ENCODE results near the gene AGMO. TPM values are rescaled to one million over a fixed set of nuclear protein-coding genes. Genes with fewer than 3 reads are reported as not detected.

AGMO gene
- total RNA-seq, 1 donor from 2014 or later: under 0.01 TPM

- DNase-seq (ENCODE audit: low spot score in 2 of 2): no peak
- no peak for FAIRE-seq
These were observed 158.1 kb downstream of the AGMO start for GRCh38 chr7:15403751-15404150.

DNA sequence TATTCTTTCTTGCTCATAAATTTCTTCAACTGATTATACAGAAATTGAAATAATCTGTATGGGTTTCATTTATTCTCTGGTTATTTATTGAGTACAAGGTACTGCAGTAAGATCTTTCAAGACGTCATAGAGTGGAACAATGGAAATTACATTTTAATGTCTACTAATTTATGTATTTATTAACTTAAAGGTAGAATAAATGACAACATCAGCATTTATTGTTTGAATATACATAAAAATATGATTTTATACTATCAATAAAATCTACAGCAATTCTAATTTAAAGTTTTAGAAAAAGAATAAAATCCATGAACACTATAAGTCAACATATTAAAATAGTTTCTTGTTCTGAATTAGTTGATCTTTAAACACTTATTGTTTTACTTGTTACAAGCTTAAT lies 158.5 kb downstream of the AGMO start:
- DNase-seq (ENCODE audit: low spot score in 2 of 2): no peak
- peak; percentile 68 for FAIRE-seq

DNA sequence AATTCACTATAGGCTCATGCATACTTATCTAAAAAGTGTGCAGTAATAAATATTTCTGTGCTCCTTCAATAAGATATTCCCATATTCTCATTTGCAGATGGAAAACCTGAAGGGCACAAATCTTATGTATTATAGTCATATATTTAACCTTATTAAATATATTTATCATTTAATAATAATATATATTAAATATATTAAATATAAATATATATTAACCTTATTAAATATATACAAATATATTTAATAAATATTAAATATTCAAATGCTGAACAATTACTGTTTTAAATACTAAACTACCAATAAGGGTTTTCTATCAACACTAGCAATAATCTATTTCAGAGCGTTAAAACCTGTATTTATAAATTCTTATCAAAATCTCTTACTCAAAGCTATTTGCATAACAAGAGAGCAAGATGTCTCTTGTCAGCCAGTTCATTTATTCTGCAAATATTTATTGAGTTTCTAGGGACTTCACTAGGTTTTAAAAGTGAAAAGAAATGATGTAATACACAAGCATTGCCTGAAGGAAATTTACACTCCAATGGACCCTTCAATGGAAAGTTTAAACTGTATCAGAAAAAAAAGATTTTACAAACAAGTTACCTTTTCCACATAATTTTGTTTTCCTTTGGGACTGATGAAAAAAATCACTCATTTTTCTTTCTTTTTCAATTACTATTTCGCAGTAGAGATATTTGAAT lies 159.2 kb downstream of the AGMO start:
- DNase-seq (ENCODE audit: low spot score in 2 of 2): no peak
- peak; percentile 17 for FAIRE-seq

DNA sequence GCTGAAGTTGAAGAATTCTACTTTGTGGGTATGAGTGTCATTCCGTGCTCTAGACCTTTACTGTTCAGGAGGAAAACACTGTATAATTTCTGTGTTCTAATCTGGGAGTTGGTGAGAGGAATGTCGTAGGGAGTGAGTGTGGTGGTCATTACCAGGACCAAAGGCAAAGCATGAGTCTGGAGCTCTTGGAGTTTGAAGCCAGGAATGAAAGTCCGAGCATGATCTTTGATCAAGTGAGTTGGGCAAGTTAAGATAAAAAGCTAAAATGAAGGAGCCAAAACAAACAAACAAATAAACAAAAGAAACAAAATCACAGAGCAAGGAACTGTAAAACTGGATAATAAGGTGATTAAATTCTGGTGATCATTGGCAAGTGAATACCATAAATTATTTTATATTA lies 161.4 kb downstream of the AGMO start:
- DNase-seq (ENCODE audit: low spot score in 2 of 2) (no peak), FAIRE-seq (no peak)

DNA sequence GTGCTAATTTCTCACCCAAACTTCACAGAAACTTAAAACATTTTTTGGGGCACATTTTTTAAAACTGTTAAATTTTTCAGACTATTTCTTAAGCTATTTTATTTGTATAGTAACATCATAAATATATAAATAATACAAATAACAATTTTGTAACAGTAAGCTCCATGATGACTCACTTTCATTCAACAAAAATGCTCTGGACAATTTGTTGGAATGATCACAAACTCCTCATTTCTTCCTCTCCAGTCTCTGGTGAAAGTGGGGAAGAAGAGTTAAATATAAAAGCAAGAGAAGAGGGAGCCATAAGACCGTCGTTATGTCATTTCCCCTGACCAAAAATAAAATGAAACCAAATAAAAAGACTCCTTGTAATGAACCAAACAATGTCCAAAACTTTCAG lies 162.4 kb downstream of the AGMO start:
- DNase-seq (ENCODE audit: low spot score in 2 of 2) (no peak), FAIRE-seq (no peak)

- DNase-seq (ENCODE audit: low spot score in 2 of 2): no peak
- FAIRE-seq: no peak
These were observed 163.7 kb downstream of the AGMO start for GRCh38 chr7:15397922-15398760.

GRCh38 chr7:15397159-15397550 lies 164.7 kb downstream of the AGMO start:
- FAIRE-seq: no peak

DNA sequence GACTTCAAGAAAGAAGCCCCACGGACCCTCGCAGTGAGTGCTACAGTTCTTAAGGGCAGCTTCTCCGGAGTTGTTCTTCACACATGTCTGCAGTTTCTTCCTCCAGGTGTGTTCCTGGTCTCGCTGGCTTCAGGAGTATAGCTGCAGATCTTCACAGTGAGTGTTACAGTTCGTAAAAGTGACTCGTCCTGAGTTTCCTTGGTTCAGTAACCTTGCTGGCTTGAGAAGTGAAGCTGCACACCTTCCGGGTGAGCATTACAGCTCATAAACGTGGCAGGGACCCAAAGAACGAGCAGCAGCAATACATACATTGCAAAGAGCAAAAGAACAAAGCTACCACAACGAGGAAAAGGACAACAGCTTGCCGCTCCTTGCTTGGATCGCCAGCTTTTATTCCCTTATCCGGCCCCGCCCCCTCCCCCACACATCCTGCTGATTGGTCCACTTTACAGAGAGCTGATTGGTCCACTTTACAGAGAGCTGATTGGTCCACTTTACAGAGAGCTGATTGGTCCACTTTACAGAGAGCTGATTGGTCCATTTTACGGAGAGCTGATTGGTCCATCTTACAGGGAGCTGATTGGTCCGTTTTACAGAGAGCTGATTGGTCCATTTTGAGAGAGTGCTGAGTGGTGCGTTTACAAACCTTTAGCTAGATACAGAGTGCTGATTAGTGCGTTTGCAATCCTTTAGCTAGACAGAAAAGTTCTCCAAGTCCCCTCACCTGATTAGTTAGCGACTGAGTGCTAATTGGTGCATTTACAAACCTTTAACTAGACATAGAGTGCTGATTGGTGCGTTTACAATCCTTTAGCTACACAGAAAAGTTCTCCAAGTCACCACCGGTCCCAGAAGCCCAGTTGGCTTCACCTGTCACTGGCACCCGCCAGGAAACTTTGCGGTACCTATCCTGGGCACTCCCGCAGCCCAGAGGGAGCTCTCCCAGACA lies 165.3 kb downstream of the AGMO start:
- no peak for FAIRE-seq
- no peak for DNase-seq (ENCODE audit: low spot score in 2 of 2)

More at GRCh38 chr7:15397159-15397550, 164.7 kb downstream of the AGMO start:
- no peak for DNase-seq (ENCODE audit: low spot score in 2 of 2)

DNA sequence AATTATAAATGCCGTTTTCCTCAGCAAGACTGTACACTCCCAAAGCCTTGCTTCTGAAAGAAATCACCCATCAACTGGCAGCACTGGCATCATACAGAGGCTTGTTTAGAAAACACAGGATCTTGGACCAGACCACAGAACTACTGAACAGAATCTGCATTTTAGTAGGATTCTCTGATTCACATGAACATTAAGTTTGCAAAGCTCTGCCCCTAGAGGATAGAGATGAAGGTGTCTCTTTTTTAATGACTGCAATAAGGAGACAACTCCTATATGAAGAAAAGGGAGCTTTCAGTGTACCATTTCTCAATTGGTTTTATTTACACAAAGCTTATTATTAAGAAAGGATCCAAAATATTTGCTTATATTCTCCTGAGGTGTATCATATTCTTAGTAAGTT lies 172.7 kb downstream of the AGMO start:
- DNase-seq (ENCODE audit: low spot score in 2 of 2) (no peak), FAIRE-seq (no peak)

- FAIRE-seq (no peak), DNase-seq (ENCODE audit: low spot score in 2 of 2) (no peak)
These were observed 183.2 kb downstream of the AGMO start for GRCh38 chr7:15378494-15379145.

GRCh38 chr7:15376600-15376999 lies 185.2 kb downstream of the AGMO start:
- DNase-seq (ENCODE audit: low spot score in 2 of 2) (no peak), FAIRE-seq (no peak)

DNA sequence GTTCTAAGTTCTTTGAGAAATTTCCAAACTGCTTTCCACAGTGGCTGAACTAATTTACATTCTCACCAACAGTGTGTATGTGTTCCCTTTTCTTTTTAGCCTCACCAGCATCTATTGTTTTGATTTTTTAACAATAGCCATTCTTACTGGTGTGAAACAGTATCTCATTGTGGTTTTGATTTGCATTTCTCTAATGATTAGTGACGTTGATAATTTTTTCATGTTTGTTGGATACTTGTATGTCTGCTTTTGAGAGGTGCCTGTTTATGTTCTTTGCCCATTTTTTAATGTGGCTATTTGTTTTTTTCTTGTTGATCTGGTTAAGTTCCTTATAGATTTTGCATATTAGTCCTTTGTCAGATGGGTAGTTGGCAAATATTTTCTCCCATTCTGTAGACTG lies 191.4 kb downstream of the AGMO start:
- DNase-seq (ENCODE audit: low spot score in 2 of 2) (no peak), FAIRE-seq (peak; percentile 96)

DNA sequence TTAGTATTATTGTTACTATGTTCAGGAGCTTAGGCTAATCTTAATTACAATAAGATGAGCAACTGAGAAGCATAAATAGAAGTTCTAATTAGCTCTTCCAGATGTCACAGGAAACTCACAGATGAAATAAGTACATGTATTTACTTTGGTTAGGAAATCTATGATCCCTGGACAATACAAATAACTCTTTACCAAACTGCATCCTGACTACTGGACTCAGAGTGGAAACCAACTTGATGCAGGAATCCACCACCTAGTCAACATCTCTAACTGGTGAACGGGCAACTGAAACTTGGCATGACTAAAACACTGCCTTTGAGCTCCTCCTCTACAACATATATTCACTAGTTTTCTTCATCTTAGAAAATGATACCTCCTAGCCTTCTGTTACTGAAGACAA lies 193.2 kb downstream of the AGMO start:
- no peak for FAIRE-seq
- DNase-seq (ENCODE audit: low spot score in 2 of 2): no peak

- DNase-seq (ENCODE audit: low spot score in 2 of 2) (no peak), FAIRE-seq (no peak)
These were observed 193.9 kb downstream of the AGMO start for GRCh38 chr7:15367897-15368296.

DNA sequence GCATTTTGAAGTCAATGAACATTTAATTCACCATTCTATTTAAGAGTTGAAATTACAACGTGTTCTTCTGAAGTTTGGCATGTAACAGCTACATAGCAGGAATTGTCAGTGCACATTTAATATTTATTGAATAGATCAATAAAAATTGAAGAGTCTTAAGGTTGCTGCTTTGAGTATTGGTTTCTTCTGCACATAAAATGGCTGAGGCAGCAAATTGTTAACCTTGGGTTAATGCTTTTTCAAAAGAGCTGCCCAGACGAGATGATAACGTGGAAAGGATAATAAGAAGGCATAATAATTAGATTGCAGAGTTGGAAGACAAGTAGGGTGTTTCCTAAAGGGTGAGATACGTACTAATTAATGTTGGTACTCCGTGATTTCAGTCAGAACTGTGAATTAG lies 203.7 kb downstream of the AGMO start:
- no peak for DNase-seq (ENCODE audit: low spot score in 2 of 2)
- no peak for FAIRE-seq

- no peak for FAIRE-seq
- no peak for DNase-seq (ENCODE audit: low spot score in 2 of 2)
These were observed 209.2 kb downstream of the AGMO start for GRCh38 chr7:15352421-15353206.

DNA sequence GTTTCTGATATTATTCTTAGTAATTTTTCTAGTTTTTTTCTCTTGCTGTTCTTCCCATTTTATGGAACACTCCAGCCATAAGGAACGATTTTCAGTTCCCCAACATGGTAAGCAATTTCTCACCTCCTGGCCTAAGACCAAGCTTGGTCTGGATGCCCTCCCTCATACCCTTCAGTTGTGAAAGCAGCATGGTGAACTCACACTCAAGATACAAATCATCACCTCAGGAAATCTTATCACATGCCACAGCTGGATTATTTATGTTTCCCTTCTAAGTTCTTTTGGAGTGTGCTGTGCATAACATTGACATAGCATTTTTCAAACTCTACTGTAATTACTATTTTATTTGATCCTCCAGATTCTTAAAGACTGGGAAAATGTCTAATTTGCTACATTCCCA lies 216.6 kb downstream of the AGMO start:
- FAIRE-seq: no peak
- no peak for DNase-seq (ENCODE audit: low spot score in 2 of 2)

DNA sequence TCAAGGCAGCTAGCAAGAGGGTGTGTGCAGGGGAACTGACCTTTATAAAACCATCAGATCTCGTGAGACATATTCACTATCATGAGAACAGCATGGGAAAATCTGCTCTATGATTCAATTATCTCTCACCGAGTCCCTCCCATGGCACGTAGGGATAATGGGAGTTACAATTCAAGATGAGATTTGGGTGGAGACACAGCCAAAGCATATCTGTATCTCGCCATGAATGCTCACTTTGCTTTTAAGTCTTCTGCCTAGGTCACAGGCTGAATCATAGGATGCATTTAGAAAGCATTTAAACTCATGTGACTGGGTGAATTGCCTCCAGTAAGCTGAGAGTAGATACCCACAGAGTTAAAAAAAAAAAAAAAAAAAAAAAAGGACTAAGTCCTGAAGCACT lies 220.0 kb downstream of the AGMO start:
- no peak for FAIRE-seq
- no peak for DNase-seq (ENCODE audit: low spot score in 2 of 2)

- FAIRE-seq: no peak
- no peak for DNase-seq (ENCODE audit: low spot score in 2 of 2)
These were observed 225.7 kb downstream of the AGMO start for GRCh38 chr7:15336146-15336545.

DNA sequence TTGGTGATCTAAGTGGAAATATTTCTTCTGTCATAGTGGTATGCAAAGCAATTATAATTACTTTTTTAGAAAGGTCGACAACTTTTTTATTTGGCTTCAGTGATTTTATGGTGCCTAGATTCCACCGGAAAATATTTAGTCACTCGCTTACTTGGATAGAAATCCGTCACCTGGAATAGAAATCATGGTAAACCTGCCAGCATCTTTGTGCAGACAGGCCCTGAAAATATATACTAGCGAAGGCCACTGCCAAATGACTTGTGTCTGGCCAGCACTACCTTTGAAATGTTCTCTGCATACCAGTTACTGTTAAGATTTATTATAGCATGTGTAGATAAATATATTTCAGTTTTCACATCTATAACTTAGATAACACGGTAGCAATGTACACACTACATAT lies 226.4 kb downstream of the AGMO start:
- DNase-seq (ENCODE audit: low spot score in 2 of 2): no peak
- FAIRE-seq: no peak

Measured in frontal cortex (tissue), 4 donors.